SK-N-SH (cell line): ENCODE results near the gene GRIN2C.

Experiments
- FOXM1 ChIP-seq: IDR thresholded peaks from 2 replicates; pipeline ENCODE4 v1.4.0; 2012; ENCODE audit warnings: low read depth, mild to moderate bottlenecking
- GABPA ChIP-seq: IDR thresholded peaks from 2 replicates; pipeline ENCODE4 v1.4.0; 2012; ENCODE audit warnings: low read depth, mild to moderate bottlenecking
- NFIC ChIP-seq: IDR thresholded peaks from 2 replicates; pipeline ENCODE4 v1.4.0; 2012; ENCODE audit warnings: borderline replicate concordance
- TAF1 ChIP-seq: IDR thresholded peaks from 2 replicates; pipeline ENCODE4 v1.6.1; 2012; ENCODE audit warnings: low read depth, mild to moderate bottlenecking, low read length, moderate library complexity, borderline replicate concordance
- TCF12 ChIP-seq: IDR thresholded peaks from 2 replicates; pipeline ENCODE4 v1.4.0; 2012
- YY1 ChIP-seq: IDR thresholded peaks from 2 replicates; pipeline ENCODE4 v1.4.0; 2012; ENCODE audit warnings: low read depth, mild to moderate bottlenecking
- TF ChIP-seq, protein P1 (sequence below): fragments of 200-600 bp; sonication (generic); IDR thresholded peaks from 2 replicates; pipeline ENCODE4 v1.6.1; 2017; ENCODE audit warnings: antibody characterized with exemption, mild to moderate bottlenecking, moderate library complexity
- TF ChIP-seq, protein P2 (sequence below): IDR thresholded peaks from 2 replicates; pipeline ENCODE4 v1.4.0; 2012; ENCODE audit warnings: low read depth, borderline replicate concordance

DNA sequence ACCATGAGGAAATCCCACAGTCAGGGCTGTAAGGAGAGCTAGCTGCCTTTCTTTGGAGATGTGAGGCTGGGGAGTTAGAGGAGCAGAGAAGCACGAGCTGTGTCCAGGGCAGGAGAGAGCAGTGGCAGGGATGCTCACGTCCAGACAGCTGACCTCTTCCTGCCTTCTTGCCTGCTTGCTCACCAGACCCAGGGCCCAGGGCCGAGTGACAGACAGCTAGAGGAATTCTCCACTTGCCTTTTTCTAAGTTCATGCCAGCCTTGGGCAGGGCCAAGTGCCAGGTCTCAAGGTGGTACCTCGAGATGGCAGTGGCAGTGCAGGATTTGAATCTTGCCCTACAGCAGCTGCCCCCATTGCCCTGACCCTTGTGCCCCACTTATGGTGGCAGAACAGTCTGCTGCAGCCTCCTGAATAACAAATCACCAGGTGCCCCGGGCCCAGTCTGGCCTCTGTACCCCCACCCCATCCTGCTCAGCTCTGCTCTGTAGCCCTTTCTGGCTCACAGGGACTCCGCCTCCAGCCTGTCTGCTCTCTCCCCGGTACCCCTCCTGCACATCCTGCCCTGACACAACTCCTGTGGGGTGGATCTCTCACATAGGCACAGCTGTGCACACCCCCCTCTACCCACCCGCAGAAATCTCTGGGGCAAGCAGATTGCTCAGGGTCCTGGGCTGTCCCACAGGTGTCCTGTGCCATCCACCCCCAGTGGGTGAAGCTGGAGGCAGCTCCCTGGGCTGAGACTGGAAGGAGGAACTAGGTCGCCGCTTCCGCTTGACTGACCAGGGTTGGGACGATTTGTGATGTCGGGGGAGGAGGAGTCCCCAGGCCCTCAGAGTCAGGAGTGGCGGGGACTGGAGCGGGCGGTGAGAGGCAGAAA lies 25.9 kb downstream of the GRIN2C start:
- TF ChIP-seq FOXM1, result no peak
- no peak for TF ChIP-seq GABPA
- peak; percentile 70 for TF ChIP-seq NFIC
- TF ChIP-seq TCF12, result peak; percentile 41; the same call in 1 of the 2 replicates
- TF ChIP-seq YY1, result no peak
- TF ChIP-seq, protein P1, sequence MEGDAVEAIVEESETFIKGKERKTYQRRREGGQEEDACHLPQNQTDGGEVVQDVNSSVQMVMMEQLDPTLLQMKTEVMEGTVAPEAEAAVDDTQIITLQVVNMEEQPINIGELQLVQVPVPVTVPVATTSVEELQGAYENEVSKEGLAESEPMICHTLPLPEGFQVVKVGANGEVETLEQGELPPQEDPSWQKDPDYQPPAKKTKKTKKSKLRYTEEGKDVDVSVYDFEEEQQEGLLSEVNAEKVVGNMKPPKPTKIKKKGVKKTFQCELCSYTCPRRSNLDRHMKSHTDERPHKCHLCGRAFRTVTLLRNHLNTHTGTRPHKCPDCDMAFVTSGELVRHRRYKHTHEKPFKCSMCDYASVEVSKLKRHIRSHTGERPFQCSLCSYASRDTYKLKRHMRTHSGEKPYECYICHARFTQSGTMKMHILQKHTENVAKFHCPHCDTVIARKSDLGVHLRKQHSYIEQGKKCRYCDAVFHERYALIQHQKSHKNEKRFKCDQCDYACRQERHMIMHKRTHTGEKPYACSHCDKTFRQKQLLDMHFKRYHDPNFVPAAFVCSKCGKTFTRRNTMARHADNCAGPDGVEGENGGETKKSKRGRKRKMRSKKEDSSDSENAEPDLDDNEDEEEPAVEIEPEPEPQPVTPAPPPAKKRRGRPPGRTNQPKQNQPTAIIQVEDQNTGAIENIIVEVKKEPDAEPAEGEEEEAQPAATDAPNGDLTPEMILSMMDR, result no peak
- no peak for TF ChIP-seq TAF1
- TF ChIP-seq, protein P2, sequence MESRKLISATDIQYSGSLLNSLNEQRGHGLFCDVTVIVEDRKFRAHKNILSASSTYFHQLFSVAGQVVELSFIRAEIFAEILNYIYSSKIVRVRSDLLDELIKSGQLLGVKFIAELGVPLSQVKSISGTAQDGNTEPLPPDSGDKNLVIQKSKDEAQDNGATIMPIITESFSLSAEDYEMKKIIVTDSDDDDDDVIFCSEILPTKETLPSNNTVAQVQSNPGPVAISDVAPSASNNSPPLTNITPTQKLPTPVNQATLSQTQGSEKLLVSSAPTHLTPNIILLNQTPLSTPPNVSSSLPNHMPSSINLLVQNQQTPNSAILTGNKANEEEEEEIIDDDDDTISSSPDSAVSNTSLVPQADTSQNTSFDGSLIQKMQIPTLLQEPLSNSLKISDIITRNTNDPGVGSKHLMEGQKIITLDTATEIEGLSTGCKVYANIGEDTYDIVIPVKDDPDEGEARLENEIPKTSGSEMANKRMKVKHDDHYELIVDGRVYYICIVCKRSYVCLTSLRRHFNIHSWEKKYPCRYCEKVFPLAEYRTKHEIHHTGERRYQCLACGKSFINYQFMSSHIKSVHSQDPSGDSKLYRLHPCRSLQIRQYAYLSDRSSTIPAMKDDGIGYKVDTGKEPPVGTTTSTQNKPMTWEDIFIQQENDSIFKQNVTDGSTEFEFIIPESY, result no peak
